ENCODE measurements around the gene STX10. TPM values are rescaled to one million over a fixed set of nuclear protein-coding genes. Genes with fewer than 3 reads are reported as not detected.
A peak's percentile ranks its signal among the peaks of the same experiment; 100 is the strongest.

STX10 gene
- total RNA-seq, 1 experiment from 2014 or later, result 43.6 TPM

- in situ Hi-C loops (cut with HindIII; ENCODE audit: low pct_unique_long_range_greater_than_20kb, low sequenced_read_pairs) (no loop called here), intact Hi-C loops (cut with micrococcal nuclease; ENCODE audit: unreplicated experiment) (no loop called here)
- no peaks in the 10 kb centered on the region for H3K36me3 ChIP-seq (ENCODE audit: control insufficient read depth, insufficient read depth, low read length)
- ChIA-PET POLR2A (interaction anchor here (0.6 to 1.7 kb wide), 4 partner anchors 9 to 654 kb away, joined by 6 to 8 read pairs (median 8); no protein-coding TSS in a partner anchor), CTCF (no interaction called here)
- ATAC-seq (peak; percentile 46), DNase-seq (ENCODE audit: low read depth, low spot score) (no peak)
- H3K4me1 ChIP-seq (ENCODE audit: control insufficient read depth, insufficient read depth, low read length), result peaks cover 55% of the 10 kb centered on the region
- H3K27ac ChIP-seq (ENCODE audit: low read length), result peak overlapping the region; percentile 99
- H3K9me3 ChIP-seq (ENCODE audit: control insufficient read depth, insufficient read depth, low read depth, low read length), result no peaks in the 10 kb centered on the region
- H3K27me3 ChIP-seq (ENCODE audit: control insufficient read depth, insufficient read depth, low read length), result no peaks in the 10 kb centered on the region
- H3K4me3 ChIP-seq (ENCODE audit: low read depth in 2 of 2, low read length in 2 of 2), result peak overlapping the region; percentile 42 to 45
- TF ChIP-seq CTCF (IDR thresholded peaks at IDR 0.05) (no peak), POLR2AphosphoS5 (IDR thresholded peaks at IDR 0.05; ENCODE audit: low read depth, low read length) (peak; percentile 31), REST (IDR thresholded peaks at IDR 0.05; ENCODE audit: insufficient read depth in 1 of 2, low read depth in 2 of 2, low read length in 1 of 2) (no peak), TCF7L2 (IDR thresholded peaks at IDR 0.05; ENCODE audit: low read depth, low read length) (no peak), SIN3A (IDR thresholded peaks at IDR 0.05; ENCODE audit: borderline replicate concordance, insufficient read depth, low read depth, low read length) (no peak)
- no TSS peak for BruUV-seq (replicated peaks)
Measured at GRCh38 chr19:13164343-13165161, 14.4 kb upstream of the STX10 start.

GRCh38 chr19:13163609-13164342, 13.6 kb upstream of the STX10 start:
- Histone ChIP-seq H3K4me3 (ENCODE audit: low read depth in 2 of 2, low read length in 2 of 2) (peak overlapping the region; percentile 42 to 49), H3K36me3 (ENCODE audit: control insufficient read depth, insufficient read depth, low read length) (no peaks in the 10 kb centered on the region), H3K27ac (ENCODE audit: low read length) (peak overlapping the region; percentile 99), H3K4me1 (ENCODE audit: control insufficient read depth, insufficient read depth, low read length) (peaks cover 53% of the 10 kb centered on the region), H3K9me3 (ENCODE audit: control insufficient read depth, insufficient read depth, low read depth, low read length) (no peaks in the 10 kb centered on the region), H3K27me3 (ENCODE audit: control insufficient read depth, insufficient read depth, low read length) (no peaks in the 10 kb centered on the region)
- POLR2A ChIA-PET, result interaction anchor here (0.7 to 1.7 kb wide), 3 partner anchors 9 to 35 kb away, joined by 3 to 8 read pairs (median 6); no protein-coding TSS in a partner anchor
- TF ChIP-seq SIN3A (IDR thresholded peaks at IDR 0.05; ENCODE audit: borderline replicate concordance, insufficient read depth, low read depth, low read length), result no peak
- TF ChIP-seq TCF7L2 (IDR thresholded peaks at IDR 0.05; ENCODE audit: low read depth, low read length), result 0 out of 2 replicates have a peak, but pooled peaks have one; percentile 4
- no peak for DNase-seq (ENCODE audit: low read depth, low spot score)
- no TSS peak for BruUV-seq (replicated peaks)
- CTCF ChIA-PET, result no interaction called here
- peak; percentile 56 for ATAC-seq
- intact Hi-C loops (cut with micrococcal nuclease; ENCODE audit: unreplicated experiment), result no loop called here
- in situ Hi-C loops (cut with HindIII; ENCODE audit: low pct_unique_long_range_greater_than_20kb, low sequenced_read_pairs), result no loop called here

All from Panc1 (cell line).